ENCODE data around the gene SMC2.

Gene SMC2

GRCh38 chr9:104142799-104143549, 48.9 kb downstream of the SMC2 start:
- TF ChIP-seq GATA2 (IDR thresholded peaks at IDR 0.05; ENCODE audit: low read depth, low read length), result no peak
- no peak for TF ChIP-seq GATA3 (IDR thresholded peaks at IDR 0.05; ENCODE audit: low read depth, low read length)

GRCh38 chr9:104143550-104143910, 49.4 kb downstream of the SMC2 start:
- TF ChIP-seq GATA3 (IDR thresholded peaks at IDR 0.05; ENCODE audit: low read depth, low read length) (no peak), GATA2 (IDR thresholded peaks at IDR 0.05; ENCODE audit: low read depth, low read length) (no peak)

DNA sequence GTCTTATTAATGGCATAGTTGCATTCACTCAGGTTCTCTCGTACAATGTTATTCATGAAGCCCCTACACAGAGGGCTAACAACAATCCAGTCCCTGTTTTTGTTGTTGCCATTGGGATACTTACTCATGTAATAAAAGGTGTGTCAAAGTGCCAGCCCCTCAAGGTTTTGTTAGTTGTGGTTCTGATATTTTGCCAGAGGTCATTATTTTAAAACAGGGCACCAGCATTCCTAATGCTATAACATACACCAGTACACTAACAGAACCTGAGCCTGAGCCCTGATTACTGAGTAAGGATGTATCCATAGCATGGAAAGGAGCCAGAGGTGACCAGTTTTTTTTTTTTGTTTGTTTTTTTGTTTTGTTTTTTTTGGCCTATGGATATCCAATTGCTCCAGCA, 50.2 kb downstream of the SMC2 start:
- no peak for TF ChIP-seq GATA2 (IDR thresholded peaks at IDR 0.05; ENCODE audit: low read depth, low read length)
- no peak for TF ChIP-seq GATA3 (IDR thresholded peaks at IDR 0.05; ENCODE audit: low read depth, low read length)

GRCh38 chr9:104173067-104173466, 79.0 kb downstream of the SMC2 start:
- TF ChIP-seq GATA2 (IDR thresholded peaks at IDR 0.05; ENCODE audit: low read depth, low read length), result no peak
- TF ChIP-seq GATA3 (IDR thresholded peaks at IDR 0.05; ENCODE audit: low read depth, low read length), result no peak

- TF ChIP-seq GATA3 (IDR thresholded peaks at IDR 0.05; ENCODE audit: low read depth, low read length) (no peak), GATA2 (IDR thresholded peaks at IDR 0.05; ENCODE audit: low read depth, low read length) (no peak)
Observed at GRCh38 chr9:104177003-104177611, 83.0 kb downstream of the SMC2 start.

DNA sequence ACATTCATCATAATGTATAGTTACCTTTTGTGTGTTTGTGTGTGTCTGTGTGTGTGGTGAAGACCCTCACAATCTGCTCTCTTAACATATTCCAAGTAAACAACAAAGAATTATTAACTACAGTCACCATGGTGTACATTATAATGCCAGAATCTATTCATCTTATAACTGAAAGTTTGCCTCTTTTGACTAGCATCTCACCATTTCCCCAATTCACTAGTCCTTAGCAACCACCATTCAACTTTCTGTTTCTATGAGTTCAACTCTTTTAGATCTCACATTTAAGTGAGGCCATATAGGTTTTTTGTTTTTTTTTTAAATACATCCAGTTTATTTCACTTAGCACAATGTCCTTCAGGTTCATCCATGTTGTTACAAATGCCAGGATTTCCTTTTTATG, 83.6 kb downstream of the SMC2 start:
- TF ChIP-seq GATA3 (IDR thresholded peaks at IDR 0.05; ENCODE audit: low read depth, low read length), result no peak
- TF ChIP-seq GATA2 (IDR thresholded peaks at IDR 0.05; ENCODE audit: low read depth, low read length), result no peak
